ENCODE data around the gene TENM4. TPM values are rescaled to one million over a fixed set of nuclear protein-coding genes. Genes with fewer than 3 reads are reported as not detected.

Gene TENM4
- total RNA-seq, 1 experiment from 2014 or later = 25.0 TPM

DNA sequence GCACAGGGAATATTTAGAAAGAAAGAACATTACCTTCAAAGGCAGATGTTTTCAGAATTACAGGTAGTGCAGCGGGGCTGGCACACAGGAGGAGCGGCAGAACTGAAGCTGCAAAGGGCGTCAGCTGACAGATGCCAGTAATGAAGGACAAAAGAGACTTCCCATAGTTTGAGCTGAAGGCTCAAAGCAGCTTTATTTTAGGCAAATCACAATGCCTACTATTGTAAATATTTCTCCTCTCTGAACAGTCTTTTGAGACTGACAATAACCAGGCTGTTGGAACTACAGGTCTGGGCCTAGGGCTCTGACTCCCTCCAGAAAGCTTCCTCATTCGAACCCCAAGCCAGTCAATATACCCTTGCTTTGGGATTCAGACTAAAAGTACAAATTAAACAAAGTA lies 609.3 kb downstream of the TENM4 start (continued):
- TF ChIP-seq, protein P1, sequence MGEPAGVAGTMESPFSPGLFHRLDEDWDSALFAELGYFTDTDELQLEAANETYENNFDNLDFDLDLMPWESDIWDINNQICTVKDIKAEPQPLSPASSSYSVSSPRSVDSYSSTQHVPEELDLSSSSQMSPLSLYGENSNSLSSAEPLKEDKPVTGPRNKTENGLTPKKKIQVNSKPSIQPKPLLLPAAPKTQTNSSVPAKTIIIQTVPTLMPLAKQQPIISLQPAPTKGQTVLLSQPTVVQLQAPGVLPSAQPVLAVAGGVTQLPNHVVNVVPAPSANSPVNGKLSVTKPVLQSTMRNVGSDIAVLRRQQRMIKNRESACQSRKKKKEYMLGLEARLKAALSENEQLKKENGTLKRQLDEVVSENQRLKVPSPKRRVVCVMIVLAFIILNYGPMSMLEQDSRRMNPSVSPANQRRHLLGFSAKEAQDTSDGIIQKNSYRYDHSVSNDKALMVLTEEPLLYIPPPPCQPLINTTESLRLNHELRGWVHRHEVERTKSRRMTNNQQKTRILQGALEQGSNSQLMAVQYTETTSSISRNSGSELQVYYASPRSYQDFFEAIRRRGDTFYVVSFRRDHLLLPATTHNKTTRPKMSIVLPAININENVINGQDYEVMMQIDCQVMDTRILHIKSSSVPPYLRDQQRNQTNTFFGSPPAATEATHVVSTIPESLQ (CRISPR knock-in tag; IDR thresholded peaks at IDR 0.05) = no peak

DNA sequence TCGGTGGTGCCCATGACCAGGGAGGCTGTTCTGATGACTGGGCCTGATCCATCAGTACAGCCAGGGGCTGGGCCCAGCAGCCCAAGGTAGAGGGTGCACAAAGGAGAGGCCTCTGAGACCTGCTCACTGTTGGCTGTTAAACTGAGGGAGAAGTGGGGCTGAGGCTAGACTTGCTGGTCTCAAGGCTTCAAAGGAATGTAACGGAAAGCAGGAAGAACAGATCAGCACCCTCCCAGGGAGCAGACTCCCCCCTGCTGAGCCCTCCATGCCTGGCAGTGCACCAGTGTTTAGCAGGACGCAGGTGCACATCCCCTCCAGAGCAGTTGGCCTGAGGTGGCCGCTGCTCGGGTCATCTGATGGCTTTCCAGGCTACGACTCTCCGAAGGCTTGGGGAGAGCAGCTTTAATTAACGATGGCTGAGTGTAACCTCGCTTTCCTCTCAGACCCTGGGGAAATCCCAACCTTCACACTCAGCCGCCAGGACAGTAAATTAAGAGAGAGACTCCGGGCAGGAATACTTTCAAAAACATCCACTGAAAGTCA lies 610.5 kb downstream of the TENM4 start:
- DNase-seq (ENCODE audit: low spot score) (peak; percentile 41), ATAC-seq (peak; percentile 55)
- no peak for TF ChIP-seq ATF2 (CRISPR knock-in tag; IDR thresholded peaks at IDR 0.05; ENCODE audit: borderline replicate concordance, low read depth)
- no peak for TF ChIP-seq RORB (CRISPR knock-in tag; IDR thresholded peaks at IDR 0.05)
- peak; percentile 93 for TF ChIP-seq ZNF423 (CRISPR knock-in tag; IDR thresholded peaks at IDR 0.05)
- TF ChIP-seq GRHL2 (CRISPR knock-in tag; IDR thresholded peaks at IDR 0.05; ENCODE audit: insufficient replicate concordance, severe bottlenecking) = no peak
- TF ChIP-seq, protein P2, sequence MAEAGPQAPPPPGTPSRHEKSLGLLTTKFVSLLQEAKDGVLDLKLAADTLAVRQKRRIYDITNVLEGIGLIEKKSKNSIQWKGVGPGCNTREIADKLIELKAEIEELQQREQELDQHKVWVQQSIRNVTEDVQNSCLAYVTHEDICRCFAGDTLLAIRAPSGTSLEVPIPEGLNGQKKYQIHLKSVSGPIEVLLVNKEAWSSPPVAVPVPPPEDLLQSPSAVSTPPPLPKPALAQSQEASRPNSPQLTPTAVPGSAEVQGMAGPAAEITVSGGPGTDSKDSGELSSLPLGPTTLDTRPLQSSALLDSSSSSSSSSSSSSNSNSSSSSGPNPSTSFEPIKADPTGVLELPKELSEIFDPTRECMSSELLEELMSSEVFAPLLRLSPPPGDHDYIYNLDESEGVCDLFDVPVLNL (CRISPR knock-in tag; IDR thresholded peaks at IDR 0.05; ENCODE audit: borderline replicate concordance, low read depth) = no peak
- no peak for TF ChIP-seq MYBL2 (CRISPR knock-in tag; IDR thresholded peaks at IDR 0.05)
- TF ChIP-seq MAX (CRISPR knock-in tag; IDR thresholded peaks at IDR 0.05) = no peak
- TF ChIP-seq, protein P3, sequence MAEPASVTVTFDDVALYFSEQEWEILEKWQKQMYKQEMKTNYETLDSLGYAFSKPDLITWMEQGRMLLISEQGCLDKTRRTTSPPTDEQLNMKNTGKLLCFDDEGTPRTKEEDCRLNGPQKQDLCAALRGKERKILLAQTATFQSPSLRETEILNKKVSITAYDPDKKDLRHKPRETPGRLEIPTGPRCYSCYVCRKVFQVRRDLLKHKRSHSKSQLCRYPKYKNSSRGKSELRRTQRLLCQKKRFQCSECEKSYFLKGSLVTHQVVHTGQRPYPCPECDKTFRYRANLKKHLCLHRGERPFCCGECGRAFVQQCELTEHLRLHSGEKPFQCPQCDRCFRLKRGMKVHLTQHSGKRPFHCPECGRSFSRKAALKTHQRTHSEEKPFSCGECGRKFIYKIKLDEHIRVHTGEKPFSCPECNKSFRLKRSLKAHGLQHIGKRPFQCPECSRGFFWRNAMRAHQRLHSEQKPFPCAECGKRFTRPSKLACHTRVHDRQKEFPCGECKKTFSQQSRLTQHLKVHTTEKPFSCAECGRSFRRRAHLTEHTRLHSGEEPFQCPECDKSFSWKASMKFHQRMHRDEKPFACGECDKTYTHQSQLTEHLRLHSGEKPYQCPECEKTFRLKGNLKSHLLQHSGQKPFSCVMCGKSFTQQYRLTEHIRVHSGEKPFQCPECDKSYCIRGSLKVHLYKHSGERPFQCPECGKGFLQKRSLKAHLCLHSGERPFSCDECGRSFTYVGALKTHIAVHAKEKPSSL (CRISPR knock-in tag; conservative IDR thresholded peaks at IDR 0.05) = no peak
- ChIA-PET POLR2A (no interaction called here), CTCF (interaction anchor here (0.6 to 2.7 kb wide), 3 partner anchors 32 to 185 kb away, joined by 4 to 14 read pairs (median 10); no protein-coding TSS in a partner anchor)
- peaks cover 24% of the 10 kb centered on the region for H3K4me1 Mint-ChIP-seq
- no peak overlapping the region for H3K4me3 Mint-ChIP-seq
- no peaks in the 10 kb centered on the region for H3K9me3 Mint-ChIP-seq
- no peak overlapping the region for H3K27ac Mint-ChIP-seq
- no peaks in the 10 kb centered on the region for H3K27me3 Mint-ChIP-seq (ENCODE audit: low read depth)
- H3K36me3 Mint-ChIP-seq = no peaks in the 10 kb centered on the region

GRCh38 chr11:78829146-78829545 lies 611.7 kb downstream of the TENM4 start:
- POLR2A ChIA-PET = no interaction called here
- no peak for ATAC-seq

More at GRCh38 chr11:78829146-78829545, 611.7 kb downstream of the TENM4 start:
- CTCF ChIA-PET = interaction anchor here (1.1 kb wide), 2 partner anchors 31 to 132 kb away, joined by 3 to 5 read pairs; no protein-coding TSS in a partner anchor
- TF ChIP-seq CREB1 (CRISPR knock-in tag; IDR thresholded peaks at IDR 0.05) (no peak), ELF4 (CRISPR knock-in tag; IDR thresholded peaks at IDR 0.05; ENCODE audit: low read depth) (no peak), TCF7 (CRISPR knock-in tag; IDR thresholded peaks at IDR 0.05; ENCODE audit: low read depth) (no peak), NR2C2 (CRISPR knock-in tag; IDR thresholded peaks at IDR 0.05) (no peak), AR (CRISPR knock-in tag; IDR thresholded peaks at IDR 0.05) (no peak), SMAD4 (CRISPR knock-in tag; IDR thresholded peaks at IDR 0.05) (no peak)
- Mint-ChIP-seq H3K36me3 (no peaks in the 10 kb centered on the region), H3K4me1 (peaks cover 26% of the 10 kb centered on the region), H3K27ac (no peak overlapping the region), H3K4me3 (no peak overlapping the region), H3K9me3 (no peaks in the 10 kb centered on the region), H3K27me3 (ENCODE audit: low read depth) (no peaks in the 10 kb centered on the region)
- DNase-seq (ENCODE audit: low spot score) = no peak

Data from WTC11 (cell line).